Renal pelvis (tissue), 12 donors: ENCODE measurements around the gene NCF4. TPM values are rescaled to one million over a fixed set of nuclear protein-coding genes. Genes with fewer than 3 reads are reported as not detected.
A peak's percentile ranks its signal among the peaks of the same experiment; 100 is the strongest.

Experiments
- DNase-seq: peaks from one replicate; pipeline ENCODE4 v3.0.0-alpha.2; 2013
- long read RNA-seq, 16 experiments: transcript quantifications; one replicate each; lab custom pipeline, GENCODE V29; 2026
- polyA plus RNA-seq, 3 donors: library from polyadenylated mRNA; unstranded; fragments of 120-200 nt; gene quantifications; one replicate each; pipeline ENCODE4 v1.2.1, GENCODE V29; 2013; ENCODE audit not compliant: insufficient read length in 3 of 3

The NCF4 gene
- 1 to 10 TPM; 1.8 to 2.8 (median 2.5) TPM for polyA plus RNA-seq
- long read RNA-seq, donor 1, result 0 reads
- long read RNA-seq, donor 2, result 0 reads
- long read RNA-seq, donor 3, partial matches to known transcripts, result 0 of 1 reads
- long read RNA-seq, donor 3, other reads (novel, unspliced or antisense), result 0 of 1 reads
- long read RNA-seq, donor 4, partial matches to known transcripts, result 0 of 2 reads
- long read RNA-seq, donor 4, other reads (novel, unspliced or antisense), result 0 of 2 reads
- long read RNA-seq, donor 5, result 0 reads
- long read RNA-seq, donor 6, result 0 reads
- long read RNA-seq, donor 7, partial matches to known transcripts, result 0 of 1 reads
- long read RNA-seq, donor 7, other reads (novel, unspliced or antisense), result 0 of 1 reads
- long read RNA-seq, donor 8, result 0 reads
- long read RNA-seq, donor 9, result 0 reads
- long read RNA-seq, donor 10, partial matches to known transcripts, result 0 of 1 reads
- long read RNA-seq, donor 10, other reads (novel, unspliced or antisense), result 0 of 1 reads
- long read RNA-seq, donor 11, result 0 reads
- long read RNA-seq, donor 12, result 0 reads
- long read RNA-seq, donor 13, partial matches to known transcripts, result 0 of 1 reads
- long read RNA-seq, donor 13, other reads (novel, unspliced or antisense), result 0 of 1 reads
- long read RNA-seq, donor 14, result 0 reads
- long read RNA-seq, donor 15, partial matches to known transcripts, result 0 of 3 reads
- long read RNA-seq, donor 15, other reads (novel, unspliced or antisense), result 0 of 3 reads
- long read RNA-seq, donor 16, result 0 reads

DNA sequence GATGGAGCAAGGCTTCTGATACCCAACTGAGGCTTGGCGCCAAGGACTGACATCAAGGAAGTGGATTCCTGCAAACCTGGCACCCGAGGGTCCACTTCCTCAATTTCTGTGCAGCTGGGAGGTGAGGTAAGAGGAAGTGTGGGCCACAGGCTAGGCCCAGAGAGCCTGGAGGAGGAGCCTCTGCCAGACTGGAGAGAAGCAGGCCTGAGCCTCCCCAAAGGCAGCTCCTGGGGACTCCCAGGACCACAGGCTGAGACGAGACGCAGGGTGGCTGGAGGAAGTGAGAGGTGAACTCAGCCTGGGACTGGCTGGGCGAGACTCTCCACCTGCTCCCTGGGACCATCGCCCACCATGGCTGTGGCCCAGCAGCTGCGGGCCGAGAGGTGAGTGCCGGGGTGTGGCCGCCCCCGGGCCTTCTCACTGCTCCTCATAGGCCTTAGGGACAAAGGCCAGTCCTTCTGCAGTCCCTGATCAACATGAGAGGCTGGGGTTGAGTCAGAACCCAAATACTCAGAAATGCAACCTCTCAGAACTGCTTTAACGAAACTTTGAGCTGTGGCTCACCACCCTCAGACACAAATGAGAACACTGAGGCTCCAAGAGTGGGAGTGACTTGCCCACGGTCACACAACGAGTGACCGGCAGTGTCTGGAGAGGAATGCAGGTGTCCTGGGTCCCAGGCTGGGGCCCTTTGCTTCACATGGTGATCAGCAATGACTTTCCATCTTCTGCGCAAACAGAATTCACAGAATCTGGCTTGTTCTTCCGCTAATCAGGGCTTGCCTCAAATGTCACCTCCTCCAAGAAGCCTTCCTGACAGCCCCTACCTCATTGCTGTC, at the start of gene NCF4:
TSS of gene NCF4 (plus strand) at position 186 of the 839 bp plus-strand sequence. CDS start at position 352, 166 bp downstream.
- no peak for DNase-seq

DNA sequence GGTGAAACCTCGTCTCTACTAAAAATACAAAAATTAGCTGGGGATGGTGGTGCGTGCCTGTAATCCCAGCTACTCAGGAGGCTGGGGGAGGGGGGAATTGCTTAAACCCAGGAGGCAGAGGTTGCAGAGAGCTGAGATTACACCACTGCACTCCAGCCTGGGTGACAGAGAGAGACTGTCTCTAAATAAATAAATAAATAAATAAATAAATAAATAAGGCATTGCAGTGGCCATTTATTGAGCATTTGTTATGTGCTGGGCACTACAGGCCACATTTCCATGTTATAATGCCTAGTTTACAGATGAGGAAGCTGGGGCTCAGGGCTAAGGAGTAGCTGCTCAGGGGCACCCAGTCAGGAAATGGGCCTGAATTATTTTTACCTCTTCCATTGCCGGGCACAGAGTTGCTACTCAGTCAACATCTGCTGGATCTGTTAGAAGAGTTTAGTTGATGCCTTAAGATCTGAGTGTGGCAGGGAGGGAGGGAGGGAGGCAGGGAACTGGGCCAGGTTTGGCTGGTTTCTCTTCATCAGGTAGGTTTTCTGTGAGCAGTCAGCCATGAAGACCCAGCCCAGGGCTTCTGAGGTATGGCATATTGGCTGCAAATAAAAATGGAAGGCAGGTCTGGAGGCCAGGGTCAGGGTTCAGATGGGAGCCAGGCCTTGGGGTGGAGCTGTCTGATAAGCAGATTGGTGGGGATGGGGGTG, 49.6 kb upstream of the NCF4 start:
- no peak for DNase-seq

DNA sequence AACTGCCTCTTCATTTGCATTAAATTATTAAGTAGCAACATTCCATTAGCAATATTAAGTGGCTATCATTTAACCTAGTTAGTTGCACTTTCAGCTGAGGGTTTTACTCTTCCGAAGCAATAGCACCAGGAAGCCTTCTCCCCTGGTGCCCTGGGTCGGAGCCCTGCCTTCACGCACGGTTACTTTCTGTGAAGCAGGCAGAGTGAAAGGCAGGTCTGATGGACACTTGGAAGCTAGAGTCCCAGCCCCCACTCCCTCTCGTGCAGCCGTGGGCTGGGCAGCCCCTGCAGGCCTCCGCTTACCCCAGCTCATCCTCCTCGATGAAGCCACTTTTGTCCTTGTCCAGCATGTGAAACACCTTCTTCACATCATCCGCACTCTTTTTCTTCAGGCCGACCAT, 46.0 kb upstream of the NCF4 start:
- DNase-seq, result no peak

DNA sequence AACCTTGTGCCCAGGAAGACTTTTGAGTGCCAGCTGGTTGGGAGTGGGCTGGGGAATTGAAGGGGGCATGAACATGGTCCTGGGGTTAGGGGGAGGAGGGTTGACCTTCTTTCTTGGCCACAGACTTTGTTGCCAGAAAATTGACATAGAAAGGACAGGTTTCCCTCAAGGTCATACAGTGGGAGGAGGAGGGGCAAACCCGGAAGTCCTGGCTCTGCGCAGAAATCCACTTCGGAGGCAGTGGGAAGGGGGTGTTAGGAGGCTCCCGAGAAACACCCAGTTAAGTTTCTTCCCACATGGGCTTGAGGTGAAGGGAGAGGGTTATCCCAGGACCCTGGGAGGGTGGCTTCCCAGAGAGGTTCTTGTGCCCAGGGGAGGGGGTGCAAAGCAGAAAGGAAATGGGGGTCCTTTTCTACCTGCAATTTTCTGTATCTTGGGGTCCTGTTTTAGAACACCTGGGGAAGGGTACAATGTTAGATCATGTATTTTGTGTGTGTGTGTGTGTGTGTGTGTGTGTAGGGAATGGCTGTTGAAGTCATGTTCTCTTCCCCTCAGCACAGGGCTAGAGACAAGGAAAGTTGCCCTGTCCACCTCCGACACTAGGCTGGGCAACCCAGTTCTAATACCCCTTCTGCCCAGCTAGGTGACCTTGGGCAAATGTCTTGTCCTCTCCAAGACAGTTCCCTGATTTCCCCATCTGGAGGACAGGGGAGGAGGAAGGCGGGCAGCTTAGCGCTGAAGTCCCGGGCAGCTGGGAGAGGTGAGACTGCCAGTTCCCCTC, 45.1 kb upstream of the NCF4 start:
- DNase-seq, result no peak

DNA sequence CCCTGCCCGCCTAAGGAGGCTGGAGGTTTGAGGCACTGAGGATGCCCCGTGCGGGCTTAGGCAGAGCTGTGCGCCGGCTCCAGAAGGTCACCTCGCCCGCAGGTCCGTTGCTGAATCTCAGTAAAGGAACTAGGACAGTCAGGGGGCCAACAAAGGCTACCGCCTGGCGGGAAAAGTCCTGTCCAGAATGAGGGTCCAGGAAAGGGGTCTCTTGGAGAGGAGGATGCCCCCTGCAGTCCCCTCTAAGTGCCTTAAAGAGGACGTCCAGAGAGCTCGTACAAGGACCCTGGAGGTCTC, 44.5 kb upstream of the NCF4 start:
- no peak for DNase-seq

DNA sequence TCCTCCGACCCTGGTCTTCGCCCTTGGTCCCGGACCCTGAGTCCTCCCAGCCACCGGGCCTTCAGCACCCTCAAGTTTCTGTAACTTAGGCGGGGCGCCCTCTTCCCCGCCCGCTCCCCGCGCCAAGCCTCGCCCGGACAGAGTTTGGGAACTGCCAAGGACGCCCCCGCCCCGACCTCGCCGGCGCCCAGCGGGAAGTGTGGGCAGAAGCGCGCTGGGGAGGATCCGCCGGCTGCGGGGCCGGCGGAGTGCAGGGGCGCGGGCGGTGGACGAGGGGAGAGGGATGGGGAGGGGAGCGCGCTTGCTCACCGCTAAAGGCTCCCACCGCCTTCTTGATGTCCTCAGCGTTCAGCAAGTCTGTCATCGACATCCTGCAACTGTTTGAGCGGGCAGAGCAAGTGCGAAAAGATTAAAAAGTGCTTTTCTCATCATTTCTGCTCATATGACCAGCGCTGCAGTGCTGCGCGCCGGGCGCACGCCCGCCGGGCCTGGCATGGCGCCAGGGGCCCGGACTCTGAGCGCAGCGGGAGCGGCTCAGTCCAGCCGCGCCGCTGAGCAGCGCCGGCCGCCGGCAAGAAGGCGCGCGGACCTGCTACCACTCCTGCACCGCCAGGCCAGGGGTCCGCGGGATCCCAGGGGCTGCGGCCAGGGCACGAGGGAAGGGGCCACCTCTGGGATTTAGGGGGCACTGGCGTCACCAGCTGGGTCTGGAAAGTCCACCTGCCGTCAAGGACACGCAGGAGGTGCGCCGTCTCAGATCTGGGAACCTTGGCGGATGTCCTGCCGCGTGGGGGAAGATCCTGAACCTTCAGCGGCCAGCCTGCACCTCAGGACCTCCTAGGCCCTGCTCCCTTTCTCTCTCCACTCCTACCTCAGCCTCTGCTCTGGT, 43.9 kb upstream of the NCF4 start, which contains the start of gene PVALB:
TSS of gene PVALB (minus strand) at position 400 of the 889 bp plus-strand sequence. CDS start at position 370, 30 bp downstream.
- peak; percentile 57 for DNase-seq

DNA sequence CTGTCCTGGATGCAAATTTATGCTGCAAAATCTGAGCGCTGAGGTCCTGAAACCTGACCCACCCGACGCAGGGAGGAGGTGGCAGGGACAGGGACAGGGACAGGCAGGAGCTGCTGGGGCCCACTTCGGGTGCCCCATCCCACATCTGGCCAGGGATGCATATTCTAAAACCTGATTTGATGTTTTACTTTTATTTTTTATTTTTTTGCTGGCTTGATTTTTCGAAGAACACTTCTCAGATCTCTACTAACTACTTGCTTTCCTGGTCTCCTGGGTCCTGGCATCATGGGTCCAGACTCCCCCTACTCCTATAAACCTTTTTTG, 43.3 kb upstream of the NCF4 start:
- no peak for DNase-seq

DNA sequence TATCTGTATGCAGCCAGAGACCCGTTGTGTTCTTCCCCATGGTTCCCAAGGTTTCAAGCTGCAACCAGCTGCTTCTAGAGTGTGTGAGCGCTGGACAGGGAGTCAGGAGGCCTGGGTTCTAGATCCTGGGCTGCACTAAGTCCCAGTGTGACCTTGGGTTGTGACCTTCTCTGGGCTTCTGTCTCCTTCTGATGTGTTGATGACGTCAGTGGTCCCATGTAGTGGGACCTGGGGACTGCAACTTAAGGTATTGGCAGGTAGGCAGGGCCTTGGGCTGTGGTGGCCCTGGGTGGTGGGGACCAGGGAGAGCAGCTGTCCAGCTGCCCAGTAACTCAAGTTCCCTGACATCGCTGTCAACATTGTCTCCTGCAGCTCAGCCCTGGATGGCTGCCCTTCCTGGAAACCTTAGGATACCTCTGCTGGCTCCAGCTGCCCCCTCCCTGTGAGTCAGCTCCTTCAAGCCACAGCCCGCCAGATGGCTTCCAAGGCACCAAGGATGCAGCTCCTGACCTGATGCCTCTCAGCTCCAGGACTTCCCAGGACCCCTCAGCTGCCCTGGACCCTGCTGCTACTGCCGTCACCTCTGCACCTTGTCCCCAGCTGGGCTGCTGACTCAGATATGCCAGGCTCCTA, 42.7 kb upstream of the NCF4 start:
- DNase-seq, result no peak

DNA sequence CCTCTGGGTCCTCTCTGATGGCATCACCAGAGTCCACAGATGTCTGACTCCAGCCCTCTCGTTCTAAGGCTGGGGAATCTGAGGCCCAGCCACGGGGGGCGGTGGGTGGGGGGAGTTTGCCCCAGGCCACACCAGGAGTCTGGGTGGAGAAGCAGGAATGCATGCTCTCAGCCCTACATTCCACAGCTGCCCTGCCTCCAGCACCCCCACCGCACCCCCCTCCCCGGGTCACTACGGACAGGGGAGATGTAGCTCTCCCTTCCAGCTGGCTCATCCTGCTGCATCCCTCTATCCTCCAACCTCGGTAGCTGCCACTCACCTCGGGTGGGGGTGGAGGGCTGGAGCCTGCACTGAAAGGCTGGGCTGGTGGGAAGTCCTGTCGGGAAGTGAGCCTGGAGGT, 41.7 kb upstream of the NCF4 start:
- DNase-seq, result no peak

DNA sequence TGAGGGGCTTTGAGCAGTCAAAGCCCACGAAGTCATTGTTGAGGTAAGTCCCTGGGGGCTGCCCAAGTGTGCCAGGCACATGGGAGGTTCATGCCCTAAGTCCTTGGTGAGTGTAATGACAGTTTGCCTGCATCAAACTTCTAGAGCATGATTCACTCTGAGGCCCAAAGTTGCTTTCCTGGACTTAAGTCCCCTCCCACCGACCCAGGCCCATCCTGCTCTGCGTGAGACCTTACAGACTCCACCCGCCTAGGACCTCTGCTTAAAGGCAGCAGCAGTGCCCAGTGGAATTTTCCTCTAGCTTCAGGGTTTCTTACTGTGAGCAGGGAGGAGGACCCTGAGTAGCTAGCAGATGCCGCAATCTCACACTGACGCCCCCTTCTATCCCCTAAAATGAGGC, 38.2 kb upstream of the NCF4 start:
- DNase-seq, result no peak

DNA sequence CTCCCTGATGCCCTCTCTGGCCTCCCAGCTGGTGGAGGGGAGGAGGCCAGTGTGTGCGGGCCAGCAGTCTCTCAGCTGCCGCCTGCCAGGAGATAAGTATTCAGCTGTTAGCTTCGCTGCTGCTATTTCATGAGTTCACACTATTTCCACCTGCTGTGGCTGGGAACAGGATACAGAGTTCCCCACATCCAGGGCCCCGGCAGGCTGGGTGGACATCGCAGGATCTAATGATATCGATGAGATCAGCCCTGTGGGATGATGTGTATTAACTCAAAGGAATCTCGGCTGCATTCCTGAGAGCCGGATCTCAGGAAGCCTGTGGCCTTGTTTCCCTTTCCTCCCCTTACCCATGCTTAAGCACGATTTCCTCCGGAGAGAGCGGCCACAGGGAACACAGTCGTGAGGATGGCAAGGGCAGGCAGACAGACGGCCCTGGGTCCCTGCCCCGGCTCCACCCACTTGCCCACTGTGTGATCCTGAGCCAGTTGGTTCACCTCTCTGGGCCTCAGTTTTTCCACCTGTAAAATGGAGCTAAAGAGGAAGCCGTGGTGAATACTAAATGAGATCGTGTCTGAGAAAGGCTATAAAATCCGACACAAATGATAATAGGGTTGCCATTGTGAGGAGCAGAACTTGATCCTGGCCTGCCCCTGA, 37.5 kb upstream of the NCF4 start:
- DNase-seq, result no peak

DNA sequence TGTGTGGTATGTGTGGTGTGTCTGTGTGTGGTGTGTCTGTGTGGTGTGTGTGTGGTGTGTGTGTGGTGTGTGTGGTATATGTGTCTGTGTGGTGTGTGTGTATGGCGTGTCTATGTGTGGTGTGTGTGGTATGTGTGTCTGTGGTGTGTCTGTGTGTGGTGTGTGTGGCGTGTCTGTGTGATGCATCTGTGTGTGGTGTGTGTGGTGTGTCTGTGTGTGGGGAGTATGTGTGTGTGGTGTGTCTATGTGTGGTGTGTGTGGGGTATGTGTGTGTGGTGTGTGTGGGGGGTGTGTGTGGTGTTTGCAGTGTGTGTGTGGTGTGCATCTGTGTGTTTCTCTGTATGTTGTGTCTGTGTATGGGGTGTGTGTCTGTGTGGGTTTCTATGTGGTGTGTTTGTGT, 36.2 kb upstream of the NCF4 start:
- no peak for DNase-seq

DNA sequence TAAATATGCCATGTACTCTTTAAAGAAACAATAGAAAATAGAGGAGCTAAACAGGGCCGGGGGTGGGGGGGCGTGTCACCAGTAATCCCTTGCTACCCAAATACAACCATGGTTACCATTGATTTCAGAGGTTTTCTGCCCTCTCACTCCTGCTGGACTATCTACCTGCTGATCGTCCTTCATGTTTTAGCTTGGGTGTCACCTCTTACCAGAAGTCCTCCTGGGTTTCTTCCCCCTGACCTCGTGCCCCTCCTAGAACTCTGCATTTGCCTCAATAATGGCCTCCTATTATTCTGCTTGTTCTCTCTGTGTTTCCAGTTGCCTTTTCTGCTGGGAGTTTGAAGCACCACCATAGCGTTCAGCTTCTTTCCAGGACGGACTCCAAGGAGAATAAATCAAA, 34.5 kb upstream of the NCF4 start:
- no peak for DNase-seq

DNA sequence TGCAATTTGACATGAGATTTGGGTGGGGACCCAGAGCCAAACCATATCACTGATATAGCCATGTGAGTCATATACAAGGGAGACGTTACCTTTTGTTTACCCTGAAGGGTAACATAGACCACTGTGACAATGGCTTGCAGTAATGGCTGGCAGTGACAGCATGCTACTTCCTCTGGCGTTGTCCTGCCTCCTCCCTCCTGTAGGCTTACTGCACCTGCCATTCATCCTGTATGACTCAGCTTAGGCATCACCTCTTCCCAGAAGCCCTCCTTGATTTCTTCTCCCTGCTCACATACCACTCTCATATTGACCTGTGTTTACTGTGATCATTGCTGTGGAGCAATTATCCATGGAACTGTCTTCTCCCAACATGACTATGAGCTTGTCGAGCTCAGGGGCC, 32.0 kb upstream of the NCF4 start:
- DNase-seq, result no peak

DNA sequence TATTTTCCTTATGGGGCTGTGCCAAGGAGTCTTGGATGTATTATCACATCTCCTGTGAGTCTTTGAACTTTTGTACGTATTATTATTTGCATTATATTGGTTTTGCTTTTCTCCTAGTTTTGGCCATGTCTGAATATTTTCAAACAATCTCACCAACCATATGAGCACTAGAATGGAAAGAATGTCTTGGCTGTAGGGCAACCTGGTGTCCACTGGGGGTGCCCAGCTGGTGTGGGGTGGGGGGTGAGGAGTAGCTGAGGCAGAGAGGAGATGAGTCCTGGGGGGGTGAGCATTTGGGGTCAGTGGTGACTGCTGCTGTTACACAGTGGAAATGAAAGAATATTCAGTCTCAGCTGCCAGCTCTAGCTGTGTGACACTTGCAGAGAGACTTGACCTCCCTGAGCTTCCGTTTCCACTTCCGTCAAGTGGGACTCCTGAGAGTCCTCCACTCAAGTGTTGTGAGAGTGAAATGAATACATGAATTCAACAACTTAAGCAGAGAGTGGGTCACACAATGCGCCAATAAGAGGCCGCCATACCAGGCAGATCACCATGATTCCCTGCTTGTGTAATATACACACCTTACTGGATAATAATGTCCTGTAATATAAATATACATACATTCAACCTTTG, 31.3 kb upstream of the NCF4 start:
- DNase-seq, result no peak

DNA sequence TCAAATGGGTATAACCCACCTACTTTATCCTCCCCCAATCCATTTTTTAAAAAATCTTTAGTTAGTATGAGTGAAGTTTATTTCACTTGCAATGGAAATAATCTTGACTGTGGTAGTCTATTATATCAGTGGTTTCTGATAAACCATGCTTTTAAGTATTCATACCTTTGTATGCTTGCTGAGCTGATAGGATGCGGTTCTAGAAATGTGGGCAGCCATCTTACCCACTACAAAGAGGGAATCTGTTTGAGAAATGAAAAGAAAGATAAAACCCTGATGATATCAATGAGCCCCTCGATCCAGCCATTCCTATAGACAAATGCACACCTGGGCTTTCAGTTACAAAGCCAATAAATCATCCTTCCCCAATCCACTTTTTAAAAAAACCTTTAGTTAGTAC, 30.2 kb upstream of the NCF4 start:
- no peak for DNase-seq

DNA sequence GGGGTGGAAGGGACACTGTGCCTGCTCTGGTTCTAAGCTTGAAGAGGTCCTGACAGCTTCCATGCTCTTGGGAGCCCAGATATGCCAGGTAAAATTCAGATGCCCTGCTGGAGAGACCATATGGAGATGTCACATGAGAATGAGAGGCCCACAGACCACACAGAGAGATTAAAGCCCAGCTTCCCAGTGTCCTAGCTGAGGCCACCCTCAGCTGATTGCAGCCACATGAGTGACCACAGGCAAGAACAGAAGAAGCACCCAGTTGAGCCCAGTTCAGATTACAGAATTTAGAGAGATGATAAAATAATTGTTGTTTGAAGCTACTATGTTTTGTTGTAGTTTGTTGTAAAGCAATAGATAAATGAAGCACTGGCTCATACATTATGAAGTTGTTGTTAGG, 29.6 kb upstream of the NCF4 start:
- no peak for DNase-seq

DNA sequence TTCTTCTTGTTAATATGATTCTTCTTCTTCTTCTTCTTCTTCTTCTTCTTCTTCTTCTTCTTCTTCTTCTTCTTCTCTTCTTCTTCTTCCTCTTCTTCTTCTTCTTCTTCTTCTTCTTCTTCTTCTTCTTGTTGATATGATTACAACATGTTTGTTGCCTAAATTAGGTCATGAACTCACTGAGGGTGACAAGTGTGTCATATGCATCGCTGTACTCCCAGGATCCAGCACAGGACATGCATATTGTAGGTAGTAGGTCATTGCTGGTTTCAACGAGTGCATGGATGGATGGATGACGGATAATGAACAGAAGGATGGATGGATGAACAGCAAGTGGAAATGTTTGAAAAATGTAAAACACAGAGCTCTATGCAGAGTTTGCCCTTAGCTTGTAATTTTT, 29.1 kb upstream of the NCF4 start:
- DNase-seq, result no peak

DNA sequence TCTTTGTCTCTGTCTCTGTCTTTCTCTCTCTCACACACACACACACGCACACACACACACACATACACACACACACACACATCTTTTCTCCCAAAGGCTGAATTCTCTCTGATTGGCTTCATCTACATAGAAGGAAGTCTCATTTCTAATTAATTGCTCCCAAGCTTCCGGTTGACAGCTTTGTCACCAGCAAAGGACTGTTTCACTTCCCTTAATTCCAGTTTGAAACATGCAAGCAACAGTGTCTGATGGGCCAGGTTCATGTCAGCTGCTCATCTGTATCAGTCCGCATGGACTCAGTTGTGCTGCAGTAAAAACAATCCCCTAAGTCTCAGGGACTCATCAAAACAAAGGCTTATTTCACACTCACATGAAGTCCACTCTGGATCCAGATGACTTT, 27.7 kb upstream of the NCF4 start:
- no peak for DNase-seq
